PC-3 (cell line): ENCODE measurements around the gene ZFAND6. TPM values are rescaled to one million over a fixed set of nuclear protein-coding genes. Genes with fewer than 3 reads are reported as not detected.

Source experiments
- ATAC-seq: fragments of 200-7000 bp; cut with Tn5 transposase; 2 replicates; pipeline ENCODE4 v1.9.1; 2020; ENCODE audit warnings: mild to moderate bottlenecking, moderate library complexity
- BruUV-seq: library from RNA; stranded (reverse); fragments of 400-500 nt; replicated peaks from 2 replicates; lab custom pipeline; 2021; lab: Mats Ljungman, UMichigan
- CTCF ChIA-PET: fragments of 300-600 bp; sonication (Branson Sonifier 250); formaldehyde crosslinking; loops from one replicate; lab custom pipeline; 2022; ENCODE audit warnings: antibody characterized with exemption; lab: Charles Lee
- POLR2A ChIA-PET: fragments of 300-600 bp; sonication (Branson Sonifier 250); formaldehyde crosslinking; loops from one replicate; lab custom pipeline; 2022; ENCODE audit warnings: antibody characterized with exemption; ENCODE audit not compliant: unreplicated experiment; lab: Charles Lee
- DNase-seq: peaks from one replicate; pipeline ENCODE4 v3.0.0-alpha.2; 2015
- H2AFZ ChIP-seq: fragments of 300-600 bp; sonication (generic); 2 replicates; pipeline ENCODE4 v1.6.0; 2016; ENCODE audit warnings: antibody characterized with exemption, low read length
- H3F3A ChIP-seq: fragments of 300-600 bp; sonication (generic); one replicate; pipeline ENCODE4 v1.6.0; 2017; ENCODE audit warnings: antibody characterized with exemption, low read length, control low read depth, mild to moderate bottlenecking; ENCODE audit not compliant: unreplicated experiment
- H3K27ac ChIP-seq: fragments of 300-600 bp; sonication (generic); 2 replicates; pipeline ENCODE4 v1.5.1; 2016; ENCODE audit warnings: mild to moderate bottlenecking, low read length
- H3K27me3 ChIP-seq: fragments of 300-600 bp; sonication (generic); 2 replicates; pipeline ENCODE4 v1.6.1; 2016; ENCODE audit warnings: low read length, mixed read lengths
- H3K36me3 ChIP-seq: fragments of 300-600 bp; sonication (generic); 2 replicates; pipeline ENCODE4 v1.6.1; 2016; ENCODE audit warnings: low read depth, mixed run types, low read length, mixed read lengths
- H3K4me1 ChIP-seq: fragments of 300-600 bp; sonication (generic); 2 replicates; pipeline ENCODE4 v1.5.1; 2016; ENCODE audit warnings: low read length; ENCODE audit not compliant: insufficient read depth
- H3K4me2 ChIP-seq: fragments of 300-600 bp; sonication (generic); 2 replicates; pipeline ENCODE4 v1.6.0; 2016; ENCODE audit warnings: low read length
- H3K4me3 ChIP-seq: fragments of 300-600 bp; sonication (generic); 2 replicates; pipeline ENCODE4 v1.5.1; 2016; ENCODE audit warnings: mild to moderate bottlenecking, low read length, mixed read lengths
- H3K79me2 ChIP-seq: fragments of 300-600 bp; sonication (generic); 2 replicates; pipeline ENCODE4 v1.6.1; 2017; ENCODE audit warnings: low read length, mixed read lengths
- H3K9ac ChIP-seq: fragments of 300-600 bp; sonication (generic); 2 replicates; pipeline ENCODE4 v1.6.0; 2016; ENCODE audit warnings: mild to moderate bottlenecking, low read length
- H3K9me2 ChIP-seq: fragments of 300-600 bp; sonication (generic); replicated peaks from 2 replicates; pipeline ENCODE4 v1.6.1; 2016; ENCODE audit warnings: mixed run types, low read length, mixed read lengths
- H3K9me3 ChIP-seq: fragments of 300-600 bp; sonication (generic); 2 replicates; pipeline ENCODE4 v1.6.1; 2016; ENCODE audit warnings: low read length, mixed read lengths
- H4K20me1 ChIP-seq: fragments of 300-600 bp; sonication (generic); 2 replicates; pipeline ENCODE4 v1.6.1; 2016; ENCODE audit warnings: low read length, mixed read lengths
- CTCF ChIP-seq: fragments of 300-600 bp; sonication (generic); conservative IDR thresholded peaks from 2 replicates; pipeline ENCODE4 v1.5.1; 2017; ENCODE audit warnings: antibody characterized with exemption, low read depth, mild to moderate bottlenecking, low read length
- EZH2 ChIP-seq: fragments of 300-600 bp; sonication (generic); IDR thresholded peaks from one replicate; pipeline ENCODE4 v1.6.1; 2017; ENCODE audit warnings: antibody characterized with exemption, mild to moderate bottlenecking, low read length; ENCODE audit not compliant: unreplicated experiment
- EZH2phosphoT487 ChIP-seq: fragments of 300-600 bp; sonication (generic); IDR thresholded peaks from 2 replicates; pipeline ENCODE4 v1.6.1; 2018; ENCODE audit warnings: mild to moderate bottlenecking, antibody characterized with exemption, low read length, borderline replicate concordance
- intact Hi-C: fragments of 100-400 bp; cut with micrococcal nuclease; formaldehyde crosslinking; loops from 2 replicates; pipeline ENCODE4 v1.9.0; 2023
- total RNA-seq: library from RNA; depleted of rRNA; stranded (reverse); fragments of >200 nt; gene quantifications from 2 replicates; pipeline ENCODE4 v1.2.3, GENCODE V29; 2014

ZFAND6 gene
- total RNA-seq, 1 experiment from 2014 or later: 96.6 TPM

- Histone ChIP-seq H3K27me3 (no peaks in the 10 kb centered on the region), H3K79me2 (no peaks in the 10 kb centered on the region), H3K9ac (no peak overlapping the region), H4K20me1 (no peaks in the 10 kb centered on the region), H3K9me3 (no peaks in the 10 kb centered on the region), H2AFZ (no peak overlapping the region), H3K36me3 (0 out of 2 replicates have a peak, but pooled peaks cover 5% of the 10 kb centered on the region), H3K4me1 (no peaks in the 10 kb centered on the region), H3K4me2 (no peak overlapping the region), H3K4me3 (no peak overlapping the region), H3K9me2 (no peaks in the 10 kb centered on the region), H3F3A (no peaks in the 10 kb centered on the region), H3K27ac (no peak overlapping the region)
- TF ChIP-seq CTCF (no peak), EZH2phosphoT487 (no peak), EZH2 (no peak)
- no TSS peak for BruUV-seq
- POLR2A ChIA-PET: interaction anchor here (0.7 kb wide), 1 partner anchor 8 kb away, joined by 6 read pairs; no protein-coding TSS in a partner anchor
- intact Hi-C loops: no loop called here
- DNase-seq: no peak
- CTCF ChIA-PET: no interaction called here
- ATAC-seq: no peak
These were observed 81.4 kb downstream of the ZFAND6 start for GRCh38 chr15:80140909-80141308.

GRCh38 chr15:80141916-80142598 lies 82.6 kb downstream of the ZFAND6 start:
- intact Hi-C loops: no loop called here

More at GRCh38 chr15:80141916-80142598, 82.6 kb downstream of the ZFAND6 start:
- ChIA-PET CTCF (no interaction called here), POLR2A (no interaction called here)
- Histone ChIP-seq H3K4me1 (no peaks in the 10 kb centered on the region), H3K9me3 (no peaks in the 10 kb centered on the region), H3K27me3 (no peaks in the 10 kb centered on the region), H3K4me3 (no peak overlapping the region), H4K20me1 (no peaks in the 10 kb centered on the region), H3K36me3 (0 out of 2 replicates have a peak, but pooled peaks cover 5% of the 10 kb centered on the region), H3K9ac (no peak overlapping the region), H3K79me2 (no peaks in the 10 kb centered on the region), H3K27ac (no peak overlapping the region), H3K4me2 (no peak overlapping the region), H3F3A (no peaks in the 10 kb centered on the region), H3K9me2 (no peaks in the 10 kb centered on the region), H2AFZ (no peak overlapping the region)
- TF ChIP-seq CTCF (no peak), EZH2 (no peak)
- BruUV-seq: no TSS peak
- DNase-seq (no peak), ATAC-seq (no peak)
